ENCODE data around the gene ADAMTS10.

DNA sequence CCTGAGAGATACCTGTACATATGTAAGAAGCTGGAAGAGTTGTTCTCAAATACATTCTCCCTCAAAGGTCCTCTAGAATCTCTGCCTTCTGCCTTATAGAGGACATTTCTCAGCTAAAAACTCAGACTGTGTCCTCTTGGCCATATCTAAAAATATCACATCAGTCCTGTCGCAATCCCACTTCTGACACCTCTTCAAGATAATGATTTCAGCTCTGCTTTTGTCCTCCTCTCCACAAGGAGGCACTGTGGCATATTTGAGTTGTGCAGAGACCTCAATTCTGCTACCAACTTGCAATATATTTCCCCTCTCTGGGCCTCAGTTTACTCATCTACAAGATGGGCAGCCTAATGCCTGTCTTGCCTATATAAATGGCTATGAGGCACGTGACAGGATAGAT lies 16.6 kb downstream of the ADAMTS10 start:
- no peak for TF ChIP-seq POLR2A (IDR thresholded peaks at IDR 0.05)
- TF ChIP-seq, protein P1, sequence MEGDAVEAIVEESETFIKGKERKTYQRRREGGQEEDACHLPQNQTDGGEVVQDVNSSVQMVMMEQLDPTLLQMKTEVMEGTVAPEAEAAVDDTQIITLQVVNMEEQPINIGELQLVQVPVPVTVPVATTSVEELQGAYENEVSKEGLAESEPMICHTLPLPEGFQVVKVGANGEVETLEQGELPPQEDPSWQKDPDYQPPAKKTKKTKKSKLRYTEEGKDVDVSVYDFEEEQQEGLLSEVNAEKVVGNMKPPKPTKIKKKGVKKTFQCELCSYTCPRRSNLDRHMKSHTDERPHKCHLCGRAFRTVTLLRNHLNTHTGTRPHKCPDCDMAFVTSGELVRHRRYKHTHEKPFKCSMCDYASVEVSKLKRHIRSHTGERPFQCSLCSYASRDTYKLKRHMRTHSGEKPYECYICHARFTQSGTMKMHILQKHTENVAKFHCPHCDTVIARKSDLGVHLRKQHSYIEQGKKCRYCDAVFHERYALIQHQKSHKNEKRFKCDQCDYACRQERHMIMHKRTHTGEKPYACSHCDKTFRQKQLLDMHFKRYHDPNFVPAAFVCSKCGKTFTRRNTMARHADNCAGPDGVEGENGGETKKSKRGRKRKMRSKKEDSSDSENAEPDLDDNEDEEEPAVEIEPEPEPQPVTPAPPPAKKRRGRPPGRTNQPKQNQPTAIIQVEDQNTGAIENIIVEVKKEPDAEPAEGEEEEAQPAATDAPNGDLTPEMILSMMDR (IDR thresholded peaks at IDR 0.05): no peak
